Endothelial cell of umbilical vein (primary cell): Measurements from ENCODE around the gene CCN5. TPM values are rescaled to one million over a fixed set of nuclear protein-coding genes. Genes with fewer than 3 reads are reported as not detected.

ENCODE experiments used
- BruUV-seq: library from RNA; stranded (reverse); fragments of 400-500 nt; replicated peaks from 2 replicates; lab custom pipeline; 2021; lab: Mats Ljungman, UMichigan
- CTCF ChIA-PET: fragments of 300-600, 350-600 bp; sonication (Branson Sonifier 250); formaldehyde crosslinking; loops from one replicate; lab custom pipeline; 2021; ENCODE audit warnings: antibody characterized with exemption, inconsistent platforms; lab: Charles Lee
- POLR2A ChIA-PET: fragments of 300-600, 350-600 bp; sonication (Branson Sonifier 250); formaldehyde crosslinking; loops from one replicate; lab custom pipeline; 2021; ENCODE audit warnings: antibody characterized with exemption, inconsistent platforms; lab: Charles Lee
- DNase-seq: peaks from one replicate; pipeline ENCODE4 v3.0.0-alpha.2; 2011; ENCODE audit warnings: low read depth, low spot score
- FAIRE-seq: peaks from 2 replicates; lab custom pipeline; 2011; peaks lifted over from hg19 to GRCh38; lab: Jason Lieb, UNC
- H2AFZ ChIP-seq: 2 replicates; pipeline ENCODE4 v1.6.0; 2012; ENCODE audit warnings: low read depth, low read length, control low read depth, inconsistent platforms
- H3K27ac ChIP-seq: 2 replicates; pipeline ENCODE4 v1.5.1; 2011; ENCODE audit warnings: low read depth, mild to moderate bottlenecking, control low read depth, low read length, moderate library complexity; ENCODE audit not compliant: insufficient read depth
- H3K27me3 ChIP-seq, 2 experiments: 2 replicates each; pipeline versions ENCODE4 v1.6.0 to v1.6.1; 2011; ENCODE audit warnings: low read length in 2 of 2, mixed read lengths in 1 of 2; ENCODE audit not compliant: control insufficient read depth in 2 of 2, insufficient read depth in 2 of 2
- H3K36me3 ChIP-seq, 2 experiments: 2 replicates in 1 of 2; 3 replicates in 1 of 2; pipeline ENCODE4 v1.5.1; 2011; ENCODE audit warnings: low read length in 2 of 2, mild to moderate bottlenecking in 1 of 2, moderate library complexity in 1 of 2; ENCODE audit not compliant: control insufficient read depth in 2 of 2, insufficient read depth in 2 of 2; ENCODE audit errors: extremely low read depth in 1 of 2
- H3K4me1 ChIP-seq: 3 replicates; pipeline ENCODE4 v1.5.1; 2011; ENCODE audit warnings: mild to moderate bottlenecking, low read length; ENCODE audit not compliant: control insufficient read depth, insufficient read depth; ENCODE audit errors: extremely low read depth
- H3K4me2 ChIP-seq: 2 replicates; pipeline ENCODE4 v1.6.1; 2011; ENCODE audit warnings: low read length, control low read depth, mixed read lengths; ENCODE audit not compliant: insufficient read depth
- H3K4me3 ChIP-seq, 3 experiments: fragments of 200-600 bp in 1 of 3; sonication (generic), shearing (Covaris generic) in 1 of 3; replicated peaks in 1 of 3; 2 replicates each; pipeline ENCODE4 v1.5.1; 2011 to 2016; ENCODE audit warnings: control low read depth in 3 of 3, low read length in 3 of 3, mild to moderate bottlenecking in 2 of 3, inconsistent platforms in 1 of 3, low read depth in 1 of 3, moderate library complexity in 1 of 3; ENCODE audit not compliant: insufficient read depth in 1 of 3
- H3K79me2 ChIP-seq: 2 replicates; pipeline ENCODE4 v1.6.0; 2012; ENCODE audit warnings: low read length, inconsistent platforms; ENCODE audit not compliant: control insufficient read depth, insufficient read depth
- H3K9ac ChIP-seq: replicated peaks from 2 replicates; pipeline ENCODE3; 2011; ENCODE audit warnings: low read length, control low read depth; ENCODE audit not compliant: insufficient read depth; ENCODE audit errors: extremely low read depth
- H3K9me1 ChIP-seq: replicated peaks from 3 replicates; pipeline ENCODE4 v1.6.0; 2011; ENCODE audit warnings: mild to moderate bottlenecking, low read length; ENCODE audit not compliant: control insufficient read depth, insufficient read depth; ENCODE audit errors: extremely low read depth
- H3K9me3 ChIP-seq: replicated peaks from 2 replicates; pipeline ENCODE4 v1.5.1; 2012; ENCODE audit warnings: low read length, inconsistent platforms; ENCODE audit not compliant: control insufficient read depth, insufficient read depth
- H4K20me1 ChIP-seq: replicated peaks from 2 replicates; pipeline ENCODE3; 2011; ENCODE audit warnings: mild to moderate bottlenecking, low read length; ENCODE audit not compliant: control insufficient read depth, insufficient read depth; ENCODE audit errors: extremely low read depth
- CTCF ChIP-seq, 2 donors: IDR thresholded peaks; 1 replicate in 1 of 2; 2 replicates in 1 of 2; pipeline ENCODE4 v1.5.1; 2011; ENCODE audit warnings: low read length in 2 of 2, mild to moderate bottlenecking in 2 of 2, moderate library complexity in 2 of 2, control low read depth in 1 of 2, inconsistent platforms in 1 of 2, low read depth in 1 of 2; ENCODE audit not compliant: insufficient read depth in 1 of 2; ENCODE audit errors: extremely low read depth in 1 of 2
- EZH2 ChIP-seq: IDR thresholded peaks from 2 replicates; pipeline ENCODE4 v1.6.1; 2012; ENCODE audit warnings: borderline replicate concordance, low read depth, mild to moderate bottlenecking, moderate library complexity, low read length, inconsistent platforms; ENCODE audit not compliant: severe bottlenecking
- FOS ChIP-seq: IDR thresholded peaks from 2 replicates; pipeline ENCODE4 v1.6.1; 2011; ENCODE audit warnings: mild to moderate bottlenecking, low read length, moderate library complexity, borderline replicate concordance; ENCODE audit not compliant: insufficient read depth
- GATA2 ChIP-seq: IDR thresholded peaks from 2 replicates; pipeline ENCODE4 v1.7.0; 2011; ENCODE audit warnings: low read depth, mild to moderate bottlenecking, moderate library complexity, mixed read lengths, low read length; ENCODE audit not compliant: insufficient read length, insufficient read depth
- JUN ChIP-seq: IDR thresholded peaks from 2 replicates; pipeline ENCODE4 v1.6.1; 2011; ENCODE audit warnings: borderline replicate concordance, low read depth; ENCODE audit not compliant: insufficient read length, insufficient read depth
- MAX ChIP-seq: IDR thresholded peaks from 2 replicates; pipeline ENCODE4 v1.6.1; 2011; ENCODE audit not compliant: insufficient read depth, insufficient read length
- MYC ChIP-seq: IDR thresholded peaks from one replicate; pipeline ENCODE4 v1.6.1; 2011; ENCODE audit warnings: mild to moderate bottlenecking, low read depth, low read length
- POLR2A ChIP-seq: IDR thresholded peaks from 2 replicates; pipeline ENCODE4 v1.6.1; 2012; ENCODE audit warnings: low read depth, mild to moderate bottlenecking, control low read depth, low read length
- POLR2AphosphoS5 ChIP-seq: IDR thresholded peaks from 2 replicates; pipeline ENCODE4 v1.6.1; 2012; ENCODE audit warnings: low read depth, mild to moderate bottlenecking, control low read depth, low read length, moderate library complexity; ENCODE audit not compliant: insufficient read depth
- dilution Hi-C: fragments of 300-500 bp; cut with MboI; formaldehyde crosslinking; loops from one replicate; pipeline ENCODE4 v1.15.0; 2019; ENCODE audit warnings: low sequenced_read_pairs; ENCODE audit not compliant: extremely low pct_ligation_motif_present
- intact Hi-C: fragments of 100-400 bp; cut with micrococcal nuclease; formaldehyde crosslinking; loops from one replicate; pipeline ENCODE4 v1.10.0; 2022
- polyA plus RNA-seq, 4 experiments: library from polyadenylated mRNA; depleted of rRNA in 3 of 4; stranded (reverse) in 3 of 4; unstranded in 1 of 4; fragments of >200 nt; gene quantifications; 2 replicates each; pipeline versions ENCODE4 v1.2.1 to v1.2.3, GENCODE V29; 2011 to 2012; ENCODE audit warnings: missing spikeins in 1 of 4
- total RNA-seq: library from RNA; stranded (reverse); gene quantifications from 2 replicates; pipeline ENCODE4 v1.2.3, GENCODE V29; 2021

The CCN5 gene
- total and polyA plus RNA-seq, 2 donors (not counting 3 experiments of a cell fraction or from before 2014, with no cell fraction given) = 0.03 TPM; not detected in 1

GRCh38 chr20:44706301-44707017, 8.7 kb upstream of the CCN5 start:
- Histone ChIP-seq H3K4me2 (no peak overlapping the region), H3K4me1 (peaks cover 13% of the 10 kb centered on the region), H3K27me3 (no peaks in the 10 kb centered on the region), H3K4me3 (no peak overlapping the region), H2AFZ (no peak overlapping the region), H4K20me1 (no peaks in the 10 kb centered on the region), H3K9me3 (no peaks in the 10 kb centered on the region), H3K27ac (no peak overlapping the region), H3K36me3 (no peaks in the 10 kb centered on the region), H3K9me1 (no peaks in the 10 kb centered on the region), H3K9ac (no peak overlapping the region), H3K79me2 (no peaks in the 10 kb centered on the region)
- FAIRE-seq (no peak), DNase-seq (no peak)
- intact Hi-C loops (no loop called here), dilution Hi-C loops (no loop called here)
- POLR2A ChIA-PET = no interaction called here
- BruUV-seq = no TSS peak
- TF ChIP-seq CTCF (IDR thresholded peaks at IDR 0.05; ENCODE audit: extremely low read depth in 1 of 2, insufficient read depth in 1 of 2, low read depth in 1 of 2, low read length in 2 of 2) (no peak), POLR2AphosphoS5 (no peak), EZH2 (no peak), POLR2A (no peak), FOS (no peak), JUN (no peak), GATA2 (no peak), MAX (no peak), MYC (no peak)
- CTCF ChIA-PET = interaction anchor here (0.8 to 2.2 kb wide), 6 partner anchors 8 to 27 kb away, joined by 3 to 9 read pairs (median 4); partner anchors contain the start of gene CCN5
